OCI-LY3 (cell line): Measurements from ENCODE around the gene KCNK5.

Experiments used
- H2AFZ ChIP-seq: fragments of 200-600, 300-600 bp; shearing (Covaris generic); 2 replicates; pipeline ENCODE4 v1.6.0; 2014; ENCODE audit warnings: antibody characterized with exemption, low read depth, low read length
- H3K27ac ChIP-seq: fragments of 200-600, 300-600 bp; sonication (generic); 2 replicates; pipeline ENCODE4 v1.5.1; 2014; ENCODE audit warnings: mild to moderate bottlenecking, low read length, moderate library complexity, mixed read lengths
- H3K27me3 ChIP-seq: fragments of 200-600, 300-600 bp; sonication (generic); 2 replicates; pipeline ENCODE4 v1.6.1; 2014; ENCODE audit warnings: low read depth, low read length, mixed read lengths
- H3K36me3 ChIP-seq: fragments of 200-600, 300-600 bp; sonication (generic); replicated peaks from 2 replicates; pipeline ENCODE3; 2014; ENCODE audit warnings: low read depth, low read length, mixed read lengths
- H3K4me1 ChIP-seq: fragments of 300-600, 200-600 bp; sonication (generic); 2 replicates; pipeline ENCODE4 v1.6.1; 2014; ENCODE audit warnings: low read length, mixed read lengths
- H3K4me2 ChIP-seq: fragments of 200-600, 300-600 bp; sonication (generic); 2 replicates; pipeline ENCODE4 v1.6.1; 2014; ENCODE audit warnings: low read length, mixed read lengths
- H3K4me3 ChIP-seq: fragments of 300-600, 200-600 bp; sonication (generic); 2 replicates; pipeline ENCODE4 v1.5.1; 2014; ENCODE audit warnings: antibody characterized with exemption, mild to moderate bottlenecking, low read length, moderate library complexity
- H3K79me2 ChIP-seq: fragments of 300-600, 200-600 bp; shearing (Covaris generic); 2 replicates; pipeline ENCODE4 v1.6.1; 2014; ENCODE audit warnings: mild to moderate bottlenecking, low read length, mixed read lengths
- H3K9ac ChIP-seq: fragments of 300-600, 200-600 bp; shearing (Covaris generic); 2 replicates; pipeline ENCODE4 v1.6.0; 2014; ENCODE audit warnings: mild to moderate bottlenecking, low read length, moderate library complexity
- H3K9me3 ChIP-seq: fragments of 200-600, 300-600 bp; shearing (Covaris generic); 2 replicates; pipeline ENCODE4 v1.6.1; 2014; ENCODE audit warnings: low read length, mixed read lengths; ENCODE audit not compliant: insufficient read depth
- H4K20me1 ChIP-seq: fragments of 200-600, 300-600 bp; sonication (generic); 2 replicates; pipeline ENCODE4 v1.6.1; 2016; ENCODE audit warnings: low read length, mixed read lengths; ENCODE audit not compliant: insufficient read depth
- EZH2phosphoT487 ChIP-seq: fragments of 200-600 bp; shearing (Covaris generic); IDR thresholded peaks from 2 replicates; pipeline ENCODE4 v1.6.1; 2018; ENCODE audit warnings: antibody characterized with exemption, mixed run types, low read depth
- TF ChIP-seq, protein P1 (sequence below): fragments of 200-600, 300-600 bp; sonication (generic); IDR thresholded peaks from 2 replicates; pipeline ENCODE4 v1.5.1; 2014; ENCODE audit warnings: antibody characterized with exemption, low read length, low read depth

The KCNK5 gene

DNA sequence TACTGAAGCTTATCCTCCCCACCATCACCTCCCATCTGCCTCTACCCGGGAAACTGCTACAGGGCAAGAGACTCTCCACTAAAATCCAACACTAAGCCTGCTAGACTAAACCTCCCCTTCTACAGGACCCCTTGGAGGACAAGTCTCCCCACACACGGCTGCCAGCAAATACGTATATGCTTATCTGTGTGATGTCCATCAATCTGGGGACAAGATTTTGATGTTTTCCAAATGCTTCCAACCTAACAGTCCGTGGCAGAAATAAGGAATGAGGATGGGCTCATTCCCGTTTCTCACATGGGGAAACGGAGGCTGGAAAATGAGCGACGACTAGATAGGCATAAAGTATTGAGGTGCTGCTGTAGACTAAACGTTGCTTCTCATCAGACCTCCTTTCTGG lies 1.8 kb downstream of the KCNK5 start:
- no peaks in the 10 kb centered on the region for H3K36me3 ChIP-seq
- no peak overlapping the region for H3K4me3 ChIP-seq
- TF ChIP-seq, protein P1, sequence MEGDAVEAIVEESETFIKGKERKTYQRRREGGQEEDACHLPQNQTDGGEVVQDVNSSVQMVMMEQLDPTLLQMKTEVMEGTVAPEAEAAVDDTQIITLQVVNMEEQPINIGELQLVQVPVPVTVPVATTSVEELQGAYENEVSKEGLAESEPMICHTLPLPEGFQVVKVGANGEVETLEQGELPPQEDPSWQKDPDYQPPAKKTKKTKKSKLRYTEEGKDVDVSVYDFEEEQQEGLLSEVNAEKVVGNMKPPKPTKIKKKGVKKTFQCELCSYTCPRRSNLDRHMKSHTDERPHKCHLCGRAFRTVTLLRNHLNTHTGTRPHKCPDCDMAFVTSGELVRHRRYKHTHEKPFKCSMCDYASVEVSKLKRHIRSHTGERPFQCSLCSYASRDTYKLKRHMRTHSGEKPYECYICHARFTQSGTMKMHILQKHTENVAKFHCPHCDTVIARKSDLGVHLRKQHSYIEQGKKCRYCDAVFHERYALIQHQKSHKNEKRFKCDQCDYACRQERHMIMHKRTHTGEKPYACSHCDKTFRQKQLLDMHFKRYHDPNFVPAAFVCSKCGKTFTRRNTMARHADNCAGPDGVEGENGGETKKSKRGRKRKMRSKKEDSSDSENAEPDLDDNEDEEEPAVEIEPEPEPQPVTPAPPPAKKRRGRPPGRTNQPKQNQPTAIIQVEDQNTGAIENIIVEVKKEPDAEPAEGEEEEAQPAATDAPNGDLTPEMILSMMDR: no peak
- TF ChIP-seq EZH2phosphoT487: no peak
- no peaks in the 10 kb centered on the region for H3K79me2 ChIP-seq
- peaks cover 41% of the 10 kb centered on the region for H3K27me3 ChIP-seq
- H3K27ac ChIP-seq: no peak overlapping the region
- no peak overlapping the region for H3K4me2 ChIP-seq
- H4K20me1 ChIP-seq: no peaks in the 10 kb centered on the region
- no peaks in the 10 kb centered on the region for H3K9me3 ChIP-seq
- H3K9ac ChIP-seq: no peak overlapping the region
- no peak overlapping the region for H2AFZ ChIP-seq
- H3K4me1 ChIP-seq: no peaks in the 10 kb centered on the region

DNA sequence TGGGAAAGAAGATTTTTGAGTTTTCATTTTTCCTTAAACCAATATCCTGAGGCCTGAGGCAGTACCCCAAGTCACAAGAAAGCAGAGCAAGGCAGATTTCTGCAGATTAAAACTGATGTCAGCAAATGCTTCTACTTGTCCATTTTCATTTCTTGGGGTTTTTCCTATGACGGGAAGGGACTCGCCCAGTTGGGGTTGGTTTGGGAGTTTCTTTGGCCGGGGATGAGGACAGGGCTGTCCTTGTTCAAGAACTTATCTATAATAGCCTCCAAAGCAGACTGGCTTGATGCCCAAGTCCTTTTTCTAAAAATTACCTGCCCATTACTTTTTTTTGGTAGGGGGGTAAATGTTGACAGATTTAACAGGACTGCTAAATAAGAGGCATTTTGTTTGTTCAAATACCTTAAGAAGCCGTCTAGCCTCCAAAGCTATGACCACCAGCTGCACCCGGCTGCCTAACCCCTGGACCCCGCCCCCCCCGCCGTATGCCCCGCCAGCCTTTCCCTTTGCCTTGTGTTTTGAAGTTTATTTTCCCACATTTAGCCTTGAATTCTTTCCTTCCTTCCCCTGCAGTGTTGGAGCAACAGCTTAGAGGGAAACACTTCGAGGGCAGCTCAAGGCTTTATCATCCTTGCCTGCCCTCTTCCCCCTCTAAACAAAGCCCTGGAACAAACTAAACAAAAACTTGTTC lies 2.5 kb downstream of the KCNK5 start:
- no peak for TF ChIP-seq EZH2phosphoT487
- TF ChIP-seq, protein P1: no peak
- no peak overlapping the region for H3K9ac ChIP-seq
- H3K79me2 ChIP-seq: no peaks in the 10 kb centered on the region
- H3K36me3 ChIP-seq: no peaks in the 10 kb centered on the region
- H3K27ac ChIP-seq: no peak overlapping the region
- no peak overlapping the region for H3K4me2 ChIP-seq
- no peaks in the 10 kb centered on the region for H3K9me3 ChIP-seq
- peaks cover 41% of the 10 kb centered on the region for H3K27me3 ChIP-seq
- no peak overlapping the region for H3K4me3 ChIP-seq
- no peaks in the 10 kb centered on the region for H4K20me1 ChIP-seq
- H2AFZ ChIP-seq: no peak overlapping the region
- no peaks in the 10 kb centered on the region for H3K4me1 ChIP-seq

DNA sequence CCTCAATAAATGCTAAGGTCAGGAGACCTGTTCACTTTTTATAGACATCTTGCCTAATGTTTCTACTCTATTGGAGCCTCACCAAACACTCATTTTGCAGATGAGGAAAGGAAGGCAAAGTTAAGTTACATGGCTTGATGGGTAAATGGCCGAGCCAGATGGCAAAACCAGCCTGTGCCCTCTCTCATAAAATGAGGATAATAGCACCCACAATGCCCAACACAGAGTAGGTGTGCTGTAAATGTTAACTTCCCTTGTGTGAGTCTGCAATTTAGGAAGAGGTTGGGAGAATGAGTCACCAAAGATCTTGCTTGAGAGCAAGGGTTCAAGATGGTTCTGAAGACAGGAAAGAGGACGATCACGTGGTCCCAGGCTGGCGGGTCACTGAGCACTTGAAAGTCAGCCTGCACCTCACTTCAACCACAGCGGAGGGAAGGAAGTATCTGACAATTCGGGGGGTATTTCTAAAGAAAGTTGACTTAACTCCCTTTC lies 3.3 kb downstream of the KCNK5 start:
- Histone ChIP-seq H3K36me3 (no peaks in the 10 kb centered on the region), H3K4me1 (no peaks in the 10 kb centered on the region), H3K9me3 (no peaks in the 10 kb centered on the region), H3K9ac (no peak overlapping the region), H3K27me3 (peaks cover 41% of the 10 kb centered on the region), H4K20me1 (no peaks in the 10 kb centered on the region), H3K4me3 (no peak overlapping the region), H3K4me2 (no peak overlapping the region), H3K27ac (no peak overlapping the region), H3K79me2 (no peaks in the 10 kb centered on the region), H2AFZ (no peak overlapping the region)
- TF ChIP-seq, protein P1: no peak

DNA sequence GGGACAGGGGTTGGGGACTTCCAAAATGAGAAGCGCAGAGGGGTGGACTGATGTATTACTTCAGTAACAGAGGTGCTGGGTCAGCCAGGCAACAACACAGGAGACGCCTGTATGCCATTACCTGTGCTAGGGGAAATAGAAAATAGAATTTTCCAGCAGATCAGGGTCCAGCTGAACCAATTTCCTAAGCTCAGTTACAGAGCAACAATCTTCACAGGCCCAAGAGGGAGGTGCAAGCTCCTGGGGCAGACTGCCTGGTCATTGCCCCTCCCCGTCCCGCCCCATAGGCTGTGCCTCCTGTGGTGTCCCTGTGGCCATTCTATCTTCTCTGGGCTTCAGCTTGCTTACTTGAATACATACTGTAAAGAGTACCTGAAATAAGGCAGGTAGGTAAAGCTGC lies 3.7 kb downstream of the KCNK5 start:
- H3K4me2 ChIP-seq: no peak overlapping the region
- H3K36me3 ChIP-seq: no peaks in the 10 kb centered on the region
- H4K20me1 ChIP-seq: no peaks in the 10 kb centered on the region
- H3K4me3 ChIP-seq: no peak overlapping the region
- TF ChIP-seq EZH2phosphoT487: no peak
- TF ChIP-seq, protein P1: no peak
- no peaks in the 10 kb centered on the region for H3K9me3 ChIP-seq
- no peak overlapping the region for H3K9ac ChIP-seq
- peaks cover 41% of the 10 kb centered on the region for H3K27me3 ChIP-seq
- no peaks in the 10 kb centered on the region for H3K4me1 ChIP-seq
- H3K27ac ChIP-seq: no peak overlapping the region
- no peak overlapping the region for H2AFZ ChIP-seq
- no peaks in the 10 kb centered on the region for H3K79me2 ChIP-seq
